B cell (primary cell): ENCODE data around the gene IFT122.

Source experiments
- EZH2 ChIP-seq: IDR thresholded peaks from 2 replicates; pipeline ENCODE4 v1.6.1; 2012; ENCODE audit warnings: borderline replicate concordance, low read depth, mild to moderate bottlenecking, moderate library complexity, low read length; ENCODE audit not compliant: insufficient read depth, poor library complexity, severe bottlenecking
- TF ChIP-seq, protein P1 (sequence below): fragments of 200-600 bp; IDR thresholded peaks from one replicate; pipeline ENCODE4 v1.8.0; 2022; ENCODE audit warnings: antibody characterized with exemption, mild to moderate bottlenecking

DNA sequence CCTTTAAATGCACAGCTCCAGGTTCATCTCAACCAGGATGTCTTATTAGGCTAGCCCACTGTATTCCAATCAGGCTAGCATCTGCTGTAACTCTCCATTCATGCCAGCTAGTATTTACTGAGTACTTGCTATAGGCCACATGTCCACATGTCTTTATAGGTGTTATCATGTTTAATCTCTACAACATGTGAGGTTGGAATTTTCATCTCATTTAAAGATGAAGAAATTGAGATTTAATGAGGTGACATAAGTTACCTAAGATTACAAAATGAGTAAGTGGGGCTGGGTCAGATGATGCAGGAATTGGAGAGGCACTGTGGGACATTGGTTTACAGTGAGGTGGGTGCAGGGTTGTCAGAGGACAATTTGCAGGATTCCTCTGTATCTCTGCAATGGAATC, 2.9 kb downstream of the IFT122 start:
- TF ChIP-seq, protein P1, sequence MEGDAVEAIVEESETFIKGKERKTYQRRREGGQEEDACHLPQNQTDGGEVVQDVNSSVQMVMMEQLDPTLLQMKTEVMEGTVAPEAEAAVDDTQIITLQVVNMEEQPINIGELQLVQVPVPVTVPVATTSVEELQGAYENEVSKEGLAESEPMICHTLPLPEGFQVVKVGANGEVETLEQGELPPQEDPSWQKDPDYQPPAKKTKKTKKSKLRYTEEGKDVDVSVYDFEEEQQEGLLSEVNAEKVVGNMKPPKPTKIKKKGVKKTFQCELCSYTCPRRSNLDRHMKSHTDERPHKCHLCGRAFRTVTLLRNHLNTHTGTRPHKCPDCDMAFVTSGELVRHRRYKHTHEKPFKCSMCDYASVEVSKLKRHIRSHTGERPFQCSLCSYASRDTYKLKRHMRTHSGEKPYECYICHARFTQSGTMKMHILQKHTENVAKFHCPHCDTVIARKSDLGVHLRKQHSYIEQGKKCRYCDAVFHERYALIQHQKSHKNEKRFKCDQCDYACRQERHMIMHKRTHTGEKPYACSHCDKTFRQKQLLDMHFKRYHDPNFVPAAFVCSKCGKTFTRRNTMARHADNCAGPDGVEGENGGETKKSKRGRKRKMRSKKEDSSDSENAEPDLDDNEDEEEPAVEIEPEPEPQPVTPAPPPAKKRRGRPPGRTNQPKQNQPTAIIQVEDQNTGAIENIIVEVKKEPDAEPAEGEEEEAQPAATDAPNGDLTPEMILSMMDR: no peak
- TF ChIP-seq EZH2: no peak
